NCI-H2107 treated with DMSO at 0.1 percent for 48 hours (cell line): ENCODE results near the gene PRSS50.

Experiments
- DNase-seq: peaks from one replicate; lab custom pipeline; 2025; ENCODE audit not compliant: unreplicated experiment; lab: John Stamatoyannopoulos, UW

PRSS50 gene

GRCh38 chr3:46671541-46672348 lies 45.9 kb downstream of the PRSS50 start:
- no peak for DNase-seq

- DNase-seq, result no peak
Observed at GRCh38 chr3:46670891-46671427, 46.7 kb downstream of the PRSS50 start.

DNA sequence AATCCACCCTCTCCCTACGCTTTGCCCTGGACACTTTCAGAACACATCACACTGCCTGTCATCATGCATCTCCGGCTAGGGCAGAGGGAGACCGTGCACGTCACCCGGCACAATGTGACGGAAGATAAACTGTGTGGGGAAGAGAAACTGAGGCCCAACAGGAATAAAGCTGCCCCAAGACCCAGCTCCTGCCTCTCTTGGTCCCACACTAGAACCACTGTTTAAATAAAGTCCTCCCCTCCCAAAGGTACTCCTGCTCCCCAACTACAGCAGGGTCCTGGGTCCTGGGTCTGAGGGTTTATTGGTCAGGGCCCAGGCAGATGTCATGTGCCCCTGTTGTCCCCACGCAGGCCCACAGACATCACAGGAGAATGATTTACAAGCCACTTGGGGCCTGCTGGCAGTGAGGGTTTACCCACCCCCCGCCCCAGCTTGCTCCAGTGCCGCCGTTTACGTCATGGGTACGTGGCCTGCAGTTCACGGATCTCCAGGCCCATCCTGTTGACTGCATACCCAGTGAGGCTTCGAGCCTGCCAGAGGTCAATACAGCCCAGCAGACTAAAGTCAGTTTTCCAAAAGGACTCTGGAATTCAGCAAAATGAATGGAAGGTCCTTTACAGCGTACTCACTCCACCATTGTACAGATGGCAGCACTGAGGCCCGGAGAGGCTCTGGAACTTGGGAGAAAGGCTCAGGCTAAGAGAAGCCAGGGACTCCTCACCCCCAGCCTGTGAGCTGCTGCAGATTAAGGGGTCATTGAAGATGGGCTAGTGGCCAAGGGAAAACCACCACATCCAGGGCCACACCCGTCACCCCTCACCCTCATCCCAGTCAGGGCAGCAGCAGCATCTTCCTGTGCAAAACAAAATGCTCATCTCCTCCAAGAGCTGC lies 47.4 kb downstream of the PRSS50 start:
- no peak for DNase-seq

GRCh38 chr3:46669191-46669999 lies 48.3 kb downstream of the PRSS50 start:
- DNase-seq, result no peak

DNA sequence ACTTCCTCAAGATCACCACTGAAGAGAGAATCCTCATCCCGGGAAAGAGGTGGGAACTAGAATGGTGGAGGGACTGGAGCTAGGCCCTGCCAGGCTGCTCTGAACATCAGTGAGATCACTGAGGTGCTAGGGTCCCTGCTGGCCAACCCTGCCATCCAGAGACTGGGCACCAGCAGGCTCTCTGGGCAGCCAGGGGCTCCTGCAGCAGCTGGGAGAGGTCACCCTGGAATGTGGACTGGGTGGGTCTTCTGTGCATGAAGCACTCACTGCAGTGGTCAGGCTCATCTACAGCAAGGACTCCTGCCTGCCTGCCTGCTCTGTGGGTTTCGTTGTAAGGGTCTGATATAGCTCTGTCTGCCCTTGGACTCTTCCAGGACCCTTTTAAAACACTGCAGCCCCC lies 49.1 kb downstream of the PRSS50 start:
- no peak for DNase-seq

- no peak for DNase-seq
Observed at GRCh38 chr3:46668116-46668515, 49.6 kb downstream of the PRSS50 start.

DNA sequence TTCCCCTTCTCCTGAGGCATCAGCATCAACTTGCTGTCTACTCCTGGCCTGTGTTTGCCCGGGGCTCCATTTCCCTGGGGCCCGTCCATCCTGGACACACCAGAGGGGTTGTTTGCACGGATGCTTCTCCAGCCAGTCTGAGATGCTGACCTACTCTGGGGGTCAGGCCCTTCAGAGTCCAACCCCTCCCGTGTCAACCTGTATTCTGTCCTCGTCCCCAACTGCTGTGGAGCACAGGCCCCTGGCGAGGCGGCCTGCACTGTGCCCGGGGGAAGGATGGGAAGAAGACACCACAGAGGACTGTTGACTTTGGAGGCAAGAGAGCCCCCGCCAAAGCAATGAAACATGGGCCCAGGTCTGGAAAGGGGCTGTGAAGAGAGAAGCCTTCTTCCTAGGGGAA lies 50.0 kb downstream of the PRSS50 start:
- no peak for DNase-seq

GRCh38 chr3:46667061-46667621 lies 50.5 kb downstream of the PRSS50 start:
- no peak for DNase-seq

- no peak for DNase-seq
Observed at GRCh38 chr3:46666453-46666845, 51.2 kb downstream of the PRSS50 start.

DNA sequence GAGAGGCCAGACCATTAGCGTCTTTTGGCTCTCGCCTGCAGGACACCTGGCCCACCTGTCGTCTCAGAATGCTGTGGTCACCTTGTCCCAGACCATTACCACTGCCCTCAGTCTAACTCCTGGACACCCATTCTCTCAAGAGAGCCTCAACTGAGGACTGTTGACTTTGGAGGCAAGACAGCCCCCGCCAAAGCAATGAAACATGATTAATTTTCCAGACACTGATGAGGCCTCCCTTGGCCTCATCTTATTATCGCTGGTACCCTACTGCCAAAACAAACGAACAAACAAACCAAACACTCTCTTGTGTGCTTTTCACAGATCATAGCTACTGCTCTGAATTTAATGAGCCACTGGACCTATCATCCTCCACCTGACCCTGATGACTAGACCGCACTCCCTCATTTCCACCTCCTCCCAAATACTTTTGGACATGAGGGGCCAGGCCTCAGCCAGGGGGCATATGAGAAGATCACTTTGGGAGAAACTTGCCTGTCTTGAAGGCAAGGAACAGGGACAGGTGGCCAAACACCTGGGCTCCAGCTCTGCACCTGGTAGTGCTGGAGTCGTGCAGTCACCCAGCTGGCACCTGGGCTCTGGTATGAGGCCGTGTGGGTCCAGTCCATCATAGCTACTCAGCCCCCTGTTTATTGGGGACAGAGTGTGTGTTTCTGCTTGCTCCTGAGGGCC lies 51.8 kb downstream of the PRSS50 start:
- no peak for DNase-seq

DNA sequence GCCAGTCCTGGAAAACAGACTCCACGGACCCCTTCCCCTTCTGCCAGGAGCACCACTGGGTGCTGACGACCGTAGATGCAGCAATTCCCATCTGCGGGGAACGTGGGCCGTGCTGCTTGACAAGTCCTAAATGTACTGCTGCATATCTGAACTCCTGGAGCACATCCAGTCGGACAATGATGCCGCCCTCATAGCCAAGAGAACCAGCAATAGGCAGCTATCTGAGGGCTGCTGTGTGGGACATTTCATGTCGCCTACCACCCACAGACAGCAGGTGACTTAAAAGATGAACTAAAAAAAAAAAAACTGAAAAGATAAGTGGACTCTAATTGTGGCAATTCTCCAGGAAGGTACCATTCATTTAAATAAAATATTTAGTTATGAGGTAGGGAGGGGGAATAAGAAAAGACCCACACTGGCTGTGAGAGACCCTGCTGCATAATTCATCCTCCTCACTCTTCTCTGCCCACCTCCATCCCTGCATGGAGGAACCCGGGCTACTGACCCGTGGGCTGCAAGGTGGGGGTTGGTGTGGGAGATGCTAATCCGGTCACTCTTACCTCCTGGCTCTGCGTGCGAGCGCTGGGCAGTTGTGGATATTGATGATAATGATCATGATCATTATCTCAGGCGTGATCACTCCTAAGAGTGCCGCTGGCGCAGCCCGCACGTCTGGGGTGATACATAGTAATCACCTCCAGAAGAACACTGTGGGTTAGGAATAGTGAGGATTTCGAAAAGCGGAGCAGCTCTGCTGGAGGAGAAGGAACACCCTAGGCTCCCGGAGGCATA lies 52.5 kb downstream of the PRSS50 start:
- DNase-seq, result no peak

DNA sequence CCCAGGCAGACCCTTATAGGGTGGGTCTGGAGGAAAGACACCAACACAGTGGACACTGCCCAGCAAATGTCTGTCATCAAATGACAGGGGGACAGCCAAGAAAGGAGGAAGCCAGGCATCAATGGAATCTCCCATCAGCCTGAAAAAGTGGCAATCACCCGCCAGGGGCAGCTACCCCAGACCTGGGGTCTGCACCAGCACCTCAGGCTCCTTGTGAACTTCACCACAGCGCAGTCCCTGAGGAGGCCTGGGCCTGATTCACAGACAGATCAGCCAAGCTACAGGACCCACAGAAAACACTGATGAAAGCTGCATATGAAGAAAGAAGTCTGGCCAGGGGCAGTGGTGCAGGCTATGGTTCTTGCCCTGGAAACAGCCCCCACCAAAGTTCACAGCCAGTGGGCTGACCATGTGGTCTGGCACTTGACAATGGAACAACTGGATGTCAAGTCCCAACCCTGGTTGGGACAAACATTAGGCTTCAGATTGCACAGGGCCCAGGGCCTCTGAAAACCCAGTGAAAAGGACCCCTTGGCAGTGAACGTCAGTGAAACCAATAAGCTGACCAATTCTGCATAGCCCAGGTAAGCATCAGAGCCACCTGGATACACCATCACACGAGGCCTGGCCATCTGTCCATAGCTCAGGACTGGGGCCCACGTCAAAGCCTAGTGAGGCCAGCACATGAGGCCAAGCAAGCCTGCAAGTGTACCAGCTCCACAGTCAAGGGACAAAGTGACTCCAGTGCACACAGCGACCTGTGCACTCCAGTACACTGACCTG lies 53.3 kb downstream of the PRSS50 start:
- no peak for DNase-seq

DNA sequence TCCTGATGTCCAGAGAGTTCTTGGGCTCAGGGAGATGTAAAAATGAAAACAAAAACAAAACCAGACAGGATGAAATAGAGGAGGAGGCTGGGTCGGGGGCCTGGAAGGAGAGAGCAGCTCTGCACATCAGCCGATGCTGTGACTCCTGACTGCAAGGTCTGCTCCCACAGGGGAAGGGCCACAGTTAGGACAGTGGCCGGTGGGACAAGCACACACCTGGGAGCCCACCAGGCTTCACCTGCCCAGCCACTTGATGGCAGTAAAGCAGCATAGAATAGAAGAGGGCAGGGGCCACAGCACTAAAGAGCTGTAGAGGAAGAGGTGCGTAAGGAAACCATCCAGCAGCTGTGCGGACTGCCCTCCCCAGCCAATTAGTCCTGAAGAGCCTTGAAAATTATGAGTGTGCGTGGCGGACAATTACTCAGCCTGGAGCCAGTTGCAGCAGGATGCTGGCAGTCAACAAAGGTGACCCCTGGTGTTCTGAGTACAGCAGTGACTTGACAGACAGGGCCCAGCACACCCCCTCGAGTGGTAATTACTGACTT lies 54.0 kb downstream of the PRSS50 start:
- peak; percentile 56 for DNase-seq

- no peak for DNase-seq
Observed at GRCh38 chr3:46662771-46663551, 54.7 kb downstream of the PRSS50 start.
